Breast epithelium (tissue), 3 donors: ENCODE data around the gene ULBP2.

Experiments used
- CTCF ChIP-seq, 3 donors: fragments of 450-650 bp; IDR thresholded peaks; one replicate each; pipeline ENCODE4 v1.5.1; 2016 to 2017; ENCODE audit warnings: antibody characterized with exemption in 3 of 3, mild to moderate bottlenecking in 3 of 3, moderate library complexity in 3 of 3
- POLR2AphosphoS5 ChIP-seq, 3 donors: sonication (generic); formaldehyde crosslinking; IDR thresholded peaks; one replicate each; pipeline ENCODE4 v1.6.1; 2017; ENCODE audit warnings: antibody characterized with exemption in 3 of 3

GRCh38 chr6:149983145-149983544 lies 41.3 kb downstream of the ULBP2 start:
- TF ChIP-seq POLR2AphosphoS5 (IDR thresholded peaks at IDR 0.05), result no peak
- TF ChIP-seq CTCF (IDR thresholded peaks at IDR 0.05), result no peak
